B cell (primary cell): Measurements from ENCODE around the gene FSD1. TPM values are rescaled to one million over a fixed set of nuclear protein-coding genes. Genes with fewer than 3 reads are reported as not detected.

Source experiments
- ATAC-seq: fragments of 200-7000 bp; cut with Tn5 transposase; one replicate; pipeline ENCODE4 v1.10.0; 2021; ENCODE audit warnings: low read depth, mild to moderate bottlenecking, moderate number of reproducible peaks, moderate library complexity
- CTCF ChIA-PET: fragments of 350-600 bp; sonication (Branson Sonifier 250); formaldehyde crosslinking; loops from one replicate; lab custom pipeline; 2021; ENCODE audit warnings: antibody characterized with exemption, inconsistent platforms; lab: Charles Lee
- POLR2A ChIA-PET: fragments of 350-600 bp; sonication (Branson Sonifier 250); formaldehyde crosslinking; loops from one replicate; lab custom pipeline; 2021; ENCODE audit warnings: antibody characterized with exemption; lab: Charles Lee
- DNase-seq: peaks from one replicate; pipeline ENCODE4 v3.0.0; 2013
- H2AFZ ChIP-seq: 2 replicates; pipeline ENCODE4 v1.6.1; 2012; ENCODE audit warnings: mild to moderate bottlenecking, low read depth, low read length; ENCODE audit not compliant: insufficient read depth, poor library complexity, severe bottlenecking
- H3K27ac ChIP-seq, 2 donors: 1 replicate in 1 of 2; 2 replicates in 1 of 2; pipeline ENCODE4 v1.5.1; 2012 to 2013; ENCODE audit warnings: low read length in 2 of 2, mild to moderate bottlenecking in 2 of 2, moderate library complexity in 1 of 2
- H3K27me3 ChIP-seq, 4 experiments: fragments of 200-600 bp in 1 of 4; sonication (generic) in 1 of 4; replicated peaks in 1 of 4; 1 replicate in 2 of 4; 2 replicates in 2 of 4; pipeline versions ENCODE4 v1.6.1 to v1.7.0; 2013 to 2016; ENCODE audit warnings: low read length in 3 of 4, mild to moderate bottlenecking in 2 of 4, mixed read lengths in 1 of 4, moderate library complexity in 1 of 4; ENCODE audit not compliant: insufficient read depth in 4 of 4, control insufficient read depth in 3 of 4; ENCODE audit errors: control extremely low read depth in 1 of 4
- H3K36me3 ChIP-seq, 2 experiments: replicated peaks in 1 of 2; 1 replicate in 1 of 2; 2 replicates in 1 of 2; pipeline versions ENCODE4 v1.6.1 to v1.7.1; 2013; ENCODE audit warnings: low read length in 1 of 2; ENCODE audit not compliant: insufficient read depth in 2 of 2, control insufficient read depth in 1 of 2; ENCODE audit errors: control extremely low read depth in 1 of 2, extremely low read depth in 1 of 2
- H3K4me1 ChIP-seq, 2 donors: fragments of 200-600 bp in 1 of 2; sonication (generic) in 1 of 2; 1 replicate in 1 of 2; 2 replicates in 1 of 2; pipeline versions ENCODE4 v1.5.1 to v1.6.1; 2013 to 2017; ENCODE audit warnings: low read length in 2 of 2; ENCODE audit not compliant: control insufficient read depth in 2 of 2, insufficient read depth in 2 of 2
- H3K4me2 ChIP-seq: replicated peaks from 2 replicates; pipeline ENCODE3; 2012; ENCODE audit warnings: mild to moderate bottlenecking, low read depth, low read length; ENCODE audit not compliant: poor library complexity, severe bottlenecking
- H3K4me3 ChIP-seq, 5 experiments: fragments of 200-600 bp in 1 of 5; sonication (generic) in 1 of 5; 1 replicate in 3 of 5; 2 replicates in 2 of 5; pipeline versions ENCODE4 v1.5.1 to v1.7.0; 2011 to 2016; ENCODE audit warnings: low read length in 4 of 5, mild to moderate bottlenecking in 4 of 5, low read depth in 2 of 5, control low read depth in 1 of 5, moderate library complexity in 1 of 5; ENCODE audit not compliant: insufficient read depth in 1 of 5; ENCODE audit errors: control extremely low read depth in 1 of 5, extremely low read depth in 1 of 5
- H3K79me2 ChIP-seq: fragments of 200-600 bp; sonication (generic); one replicate; pipeline ENCODE4 v1.6.0; 2016; ENCODE audit warnings: low read length; ENCODE audit not compliant: control insufficient read depth, insufficient read depth
- H3K9ac ChIP-seq: fragments of 200-600 bp; sonication (generic); 2 replicates; pipeline ENCODE4 v1.6.1; 2017; ENCODE audit warnings: mild to moderate bottlenecking, low read length, moderate library complexity
- H3K9me3 ChIP-seq, 3 donors: one replicate each; pipeline versions ENCODE4 v1.6.1 to v1.7.1; 2013; ENCODE audit warnings: low read length in 2 of 3; ENCODE audit not compliant: control insufficient read depth in 2 of 3, insufficient read depth in 1 of 3; ENCODE audit errors: control extremely low read depth in 1 of 3
- H4K20me1 ChIP-seq: 2 replicates; pipeline ENCODE4 v1.6.0; 2012; ENCODE audit warnings: mild to moderate bottlenecking, low read length; ENCODE audit not compliant: insufficient read depth, control insufficient read depth, poor library complexity, severe bottlenecking
- H3K27ac Mint-ChIP-seq: one replicate; pipeline ENCODE4 v1.8.0; 2021; ENCODE audit warnings: mixed read lengths
- H3K27me3 Mint-ChIP-seq: one replicate; pipeline ENCODE4 v1.8.0; 2021; ENCODE audit warnings: mixed read lengths
- H3K4me1 Mint-ChIP-seq: one replicate; pipeline ENCODE4 v1.8.0; 2021; ENCODE audit warnings: mixed read lengths
- H3K4me3 Mint-ChIP-seq: one replicate; pipeline ENCODE4 v1.8.0; 2021; ENCODE audit warnings: mixed read lengths
- H3K9me3 Mint-ChIP-seq: one replicate; pipeline ENCODE4 v1.8.0; 2022; ENCODE audit warnings: mixed read lengths; ENCODE audit not compliant: insufficient read depth
- CTCF ChIP-seq: fragments of 200-600 bp; IDR thresholded peaks from one replicate; pipeline ENCODE4 v1.8.0; 2022; ENCODE audit warnings: antibody characterized with exemption, mild to moderate bottlenecking
- EZH2 ChIP-seq: IDR thresholded peaks from 2 replicates; pipeline ENCODE4 v1.6.1; 2012; ENCODE audit warnings: borderline replicate concordance, low read depth, mild to moderate bottlenecking, moderate library complexity, low read length; ENCODE audit not compliant: insufficient read depth, poor library complexity, severe bottlenecking
- WGBS: methylation state at CpG from one replicate; pipeline ENCODE4 v1.1.5; 2013; ENCODE audit warnings: missing lambda C conversion rate; ENCODE audit not compliant: insufficient coverage; 5-methylcytosine and 5-hydroxymethylcytosine counted together
- intact Hi-C: fragments of 100-400 bp; cut with micrococcal nuclease; formaldehyde crosslinking; loops from one replicate; pipeline ENCODE4 v1.10.0; 2022
- polyA plus RNA-seq: library from polyadenylated mRNA; depleted of rRNA; stranded (reverse); fragments of >200 nt; gene quantifications from 2 replicates; pipeline ENCODE4 v1.2.3, GENCODE V29; 2012
- total RNA-seq, 2 donors: library from RNA; stranded (reverse); fragments of 120-200 nt in 1 of 2; gene quantifications; 1 replicate in 1 of 2; 2 replicates in 1 of 2; pipeline versions ENCODE4 v1.2.3 to v1.2.4, GENCODE V29; 2013 to 2022

The FSD1 gene
- total and polyA plus RNA-seq, 2 donors (not counting 1 experiment from before 2014, with no cell fraction given), result 2.7 to 2.8 TPM

GRCh38 chr19:4359627-4360000 is 55.2 kb downstream of the FSD1 start:
- H4K20me1 ChIP-seq, result no peaks in the 10 kb centered on the region

GRCh38 chr19:4360081-4360569 is 55.7 kb downstream of the FSD1 start:
- H3K27ac Mint-ChIP-seq, result peak overlapping the region; percentile 46
- CTCF ChIA-PET, result no interaction called here
- no peaks in the 10 kb centered on the region for H3K27me3 ChIP-seq

More at GRCh38 chr19:4359627-4360000, 55.2 kb downstream of the FSD1 start:
- no peaks in the 10 kb centered on the region for H3K27me3 Mint-ChIP-seq
- Histone ChIP-seq H3K4me1 (no peaks in the 10 kb centered on the region), H3K9me3 (no peaks in the 10 kb centered on the region), H3K27ac (no peak overlapping the region), H2AFZ (no peak overlapping the region), H3K27me3 (no peaks in the 10 kb centered on the region), H3K36me3 (peaks cover 0 to 50% of the 10 kb centered on the region in 2 experiments), H3K79me2 (no peaks in the 10 kb centered on the region), H3K9ac (no peak overlapping the region), H3K4me2 (no peak overlapping the region), H3K4me3 (no peak overlapping the region)
- intact Hi-C loops, result no loop called here
- ATAC-seq, result no peak
- WGBS, result 93% methylated on average over 13 of the region's 13 CpGs
- TF ChIP-seq EZH2 (no peak), CTCF (no peak)
- H3K27ac Mint-ChIP-seq, result no peak overlapping the region
- no peaks in the 10 kb centered on the region for H3K4me1 Mint-ChIP-seq
- no peak overlapping the region for H3K4me3 Mint-ChIP-seq
- no peaks in the 10 kb centered on the region for H3K9me3 Mint-ChIP-seq
- POLR2A ChIA-PET, result no interaction called here
- no peak for DNase-seq
- CTCF ChIA-PET, result no interaction called here

More at GRCh38 chr19:4360081-4360569, 55.7 kb downstream of the FSD1 start:
- DNase-seq (no peak), ATAC-seq (no peak)
- no peak overlapping the region for H3K27ac ChIP-seq
- peaks cover 0 to 52% of the 10 kb centered on the region in 2 experiments for H3K36me3 ChIP-seq
- intact Hi-C loops, result no loop called here
- H3K4me1 Mint-ChIP-seq, result no peaks in the 10 kb centered on the region
- no peaks in the 10 kb centered on the region for H3K79me2 ChIP-seq
- no peak overlapping the region for H2AFZ ChIP-seq
- no peaks in the 10 kb centered on the region for H3K9me3 ChIP-seq
- H3K4me3 ChIP-seq, result no peak overlapping the region
- H3K9me3 Mint-ChIP-seq, result no peaks in the 10 kb centered on the region
- no peak overlapping the region for H3K4me2 ChIP-seq
- no peaks in the 10 kb centered on the region for H3K27me3 Mint-ChIP-seq
- H3K4me3 Mint-ChIP-seq, result no peak overlapping the region
- no peaks in the 10 kb centered on the region for H4K20me1 ChIP-seq
- WGBS, result 92% methylated on average over 8 of the region's 9 CpGs
- H3K9ac ChIP-seq, result no peak overlapping the region
- POLR2A ChIA-PET, result no interaction called here
- H3K4me1 ChIP-seq, result no peaks in the 10 kb centered on the region
- TF ChIP-seq EZH2 (no peak), CTCF (no peak)
